Liver (tissue), 10 donors: Measurements from ENCODE around the gene LHCGR. TPM values are rescaled to one million over a fixed set of nuclear protein-coding genes. Genes with fewer than 3 reads are reported as not detected.

Source experiments
- DNase-seq: peaks from one replicate; pipeline ENCODE4 v3.0.0-alpha.2; 2017; ENCODE audit warnings: low spot score
- H3K27ac ChIP-seq, 2 donors: one replicate each; pipeline ENCODE4 v1.7.0; 2013; ENCODE audit warnings: inconsistent platforms in 2 of 2, low read length in 2 of 2, control low read depth in 1 of 2, low read depth in 1 of 2, mild to moderate bottlenecking in 1 of 2
- H3K27me3 ChIP-seq, 4 donors: one replicate each; pipeline versions ENCODE4 v1.6.1 to v1.7.0; 2013; ENCODE audit warnings: low read length in 3 of 4, inconsistent platforms in 1 of 4, mild to moderate bottlenecking in 1 of 4, moderate library complexity in 1 of 4; ENCODE audit not compliant: control insufficient read depth in 4 of 4, insufficient read depth in 4 of 4
- H3K36me3 ChIP-seq, 4 donors: one replicate each; pipeline versions ENCODE4 v1.6.1 to v1.7.0; 2013; ENCODE audit warnings: low read length in 3 of 4, mild to moderate bottlenecking in 3 of 4, low read depth in 1 of 4, moderate library complexity in 1 of 4; ENCODE audit not compliant: control insufficient read depth in 4 of 4, insufficient read depth in 3 of 4
- H3K4me1 ChIP-seq, 4 donors: one replicate each; pipeline versions ENCODE4 v1.6.1 to v1.7.0; 2013; ENCODE audit warnings: low read length in 3 of 4, mild to moderate bottlenecking in 3 of 4, moderate library complexity in 1 of 4; ENCODE audit not compliant: control insufficient read depth in 4 of 4, insufficient read depth in 4 of 4
- H3K4me3 ChIP-seq, 3 donors: one replicate each; pipeline versions ENCODE4 v1.6.1 to v1.7.0; 2013; ENCODE audit warnings: low read length in 3 of 3, control low read depth in 1 of 3, low read depth in 1 of 3, mild to moderate bottlenecking in 1 of 3
- H3K9ac ChIP-seq, 2 donors: one replicate each; pipeline ENCODE4 v1.7.0; 2013; ENCODE audit warnings: low read length in 2 of 2, mild to moderate bottlenecking in 2 of 2, moderate library complexity in 2 of 2, control low read depth in 1 of 2, low read depth in 1 of 2
- H3K9me3 ChIP-seq, 4 donors: one replicate each; pipeline versions ENCODE4 v1.6.1 to v1.7.0; 2013; ENCODE audit warnings: low read length in 3 of 4; ENCODE audit not compliant: control insufficient read depth in 4 of 4
- HNF4G ChIP-seq: IDR thresholded peaks from 2 replicates; pipeline ENCODE4 v1.6.1; 2016; ENCODE audit warnings: antibody characterized with exemption
- RAD21 ChIP-seq, 2 donors: IDR thresholded peaks; 2 replicates each; pipeline ENCODE4 v1.6.1; 2016; ENCODE audit warnings: antibody characterized with exemption in 2 of 2, mild to moderate bottlenecking in 2 of 2
- SP1 ChIP-seq: IDR thresholded peaks from 2 replicates; pipeline ENCODE4 v1.6.1; 2018; ENCODE audit warnings: antibody characterized with exemption, mild to moderate bottlenecking
- WGBS: extraction: QIAGEN DNeasy Blood & Tissue Kit; methylation state at CpG from one replicate; pipeline ENCODE4 v1.1.7; 2013; 5-methylcytosine and 5-hydroxymethylcytosine counted together
- polyA plus RNA-seq, 2 donors: library from polyadenylated mRNA; stranded (reverse) in 1 of 2; unstranded in 1 of 2; fragments of 200-250 nt in 1 of 2; fragments of >200 nt in 1 of 2; fragmentation: Nextera tagmentation in 1 of 2; extraction: Ambion mirVana in 1 of 2; gene quantifications; one replicate each; pipeline versions ENCODE4 v1.2.1 to v1.2.3, GENCODE V29; 2013 to 2015
- small RNA-seq: library from RNA; depleted of rRNA; stranded (forward); fragments of <200 nt; gene quantifications from one replicate; pipeline ENCODE3, GENCODE V24; 2014
- total RNA-seq, 2 donors: library from RNA; depleted of rRNA; stranded (reverse); fragments of >200 nt; gene quantifications; one replicate each; pipeline ENCODE4 v1.2.3, GENCODE V29; 2014
- TF ChIP-seq, protein P1 (sequence below): IDR thresholded peaks from 2 replicates; pipeline ENCODE4 v1.6.1; 2016; ENCODE audit warnings: antibody characterized with exemption
- donor health status: healthy.
- donor health status: healthy.
- donor health status: healthy.
- donor health status: healthy.
- donor health status: healthy.

The LHCGR gene
- total and polyA plus RNA-seq, 4 donors = not detected

DNA sequence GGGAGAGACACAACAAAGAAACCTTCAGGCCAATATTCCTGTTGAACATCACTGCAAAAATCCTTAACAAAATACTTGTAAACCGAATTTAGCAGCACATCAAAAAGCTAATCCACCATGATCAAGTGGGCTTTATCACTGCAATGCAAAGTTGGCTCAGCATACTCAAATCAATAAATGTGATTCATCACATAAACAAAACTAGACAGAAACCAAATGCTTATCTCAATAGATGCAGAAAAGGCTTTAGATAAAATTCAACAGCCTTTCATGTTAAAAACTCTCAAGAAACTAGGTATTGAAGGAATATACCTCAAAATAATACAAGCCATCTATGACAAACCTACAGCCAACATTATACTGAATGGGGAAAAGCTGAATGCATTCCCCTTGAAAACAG lies 117.3 kb downstream of the LHCGR start:
- no peak overlapping the region for H3K4me3 ChIP-seq
- H3K27me3 ChIP-seq = peaks cover 0 to 2% (median 0%) of the 10 kb centered on the region in 4 donors
- DNase-seq = no peak
- WGBS = 41% methylated on average over 1 of the region's 1 CpG
- H3K36me3 ChIP-seq = no peaks in the 10 kb centered on the region
- H3K27ac ChIP-seq = no peak overlapping the region
- H3K9ac ChIP-seq = no peak overlapping the region
- no peaks in the 10 kb centered on the region for H3K4me1 ChIP-seq
- H3K9me3 ChIP-seq = peaks cover 0 to 4% (median 0%) of the 10 kb centered on the region in 4 donors
- TF ChIP-seq, protein P1, sequence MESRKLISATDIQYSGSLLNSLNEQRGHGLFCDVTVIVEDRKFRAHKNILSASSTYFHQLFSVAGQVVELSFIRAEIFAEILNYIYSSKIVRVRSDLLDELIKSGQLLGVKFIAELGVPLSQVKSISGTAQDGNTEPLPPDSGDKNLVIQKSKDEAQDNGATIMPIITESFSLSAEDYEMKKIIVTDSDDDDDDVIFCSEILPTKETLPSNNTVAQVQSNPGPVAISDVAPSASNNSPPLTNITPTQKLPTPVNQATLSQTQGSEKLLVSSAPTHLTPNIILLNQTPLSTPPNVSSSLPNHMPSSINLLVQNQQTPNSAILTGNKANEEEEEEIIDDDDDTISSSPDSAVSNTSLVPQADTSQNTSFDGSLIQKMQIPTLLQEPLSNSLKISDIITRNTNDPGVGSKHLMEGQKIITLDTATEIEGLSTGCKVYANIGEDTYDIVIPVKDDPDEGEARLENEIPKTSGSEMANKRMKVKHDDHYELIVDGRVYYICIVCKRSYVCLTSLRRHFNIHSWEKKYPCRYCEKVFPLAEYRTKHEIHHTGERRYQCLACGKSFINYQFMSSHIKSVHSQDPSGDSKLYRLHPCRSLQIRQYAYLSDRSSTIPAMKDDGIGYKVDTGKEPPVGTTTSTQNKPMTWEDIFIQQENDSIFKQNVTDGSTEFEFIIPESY = no peak
- no peak for TF ChIP-seq RAD21 (IDR thresholded peaks at IDR 0.05)
- TF ChIP-seq SP1 = no peak
- TF ChIP-seq HNF4G = no peak

Small RNA genes within 50 kb of the gene (small RNA-seq; reads per million reads assigned to genes)
- gene ELOBP3 = not detected

Other genes with a start within 250 kb of the LHCGR start
- 1 to 10 TPM; 1.2 to 3.8 TPM for gene STON1, start 225.6 kb downstream of the LHCGR start, total RNA-seq
- gene STON1, start 225.6 kb downstream of the LHCGR start, polyA plus RNA-seq = 1 to 10 TPM in 1 of 2 donors, under 1 TPM in 1; 0.90 to 1.1 TPM
- under 1 TPM in 1 of 2 donors, not detected in 1; 0.67 TPM for gene GTF2A1L, start 137.9 kb downstream of the LHCGR start, total RNA-seq
- under 1 TPM in 1 of 2 donors, not detected in 1; 0.02 TPM for gene GTF2A1L, start 137.9 kb downstream of the LHCGR start, polyA plus RNA-seq